Gastroesophageal sphincter (tissue), 3 donors: Measurements from ENCODE around the gene NUP188.

Experiments used
- CTCF ChIP-seq, 4 experiments: fragments of 200-600 bp in 2 of 4; fragments of 450-650 bp in 2 of 4; sonication (generic) in 1 of 4; IDR thresholded peaks; one replicate each; pipeline ENCODE4 v1.5.1; 2017 to 2019; ENCODE audit warnings: antibody characterized with exemption in 4 of 4, mild to moderate bottlenecking in 2 of 4, moderate library complexity in 2 of 4
- EP300 ChIP-seq: sonication (generic); formaldehyde crosslinking; IDR thresholded peaks from one replicate; pipeline ENCODE4 v1.6.1; 2017; ENCODE audit warnings: antibody characterized with exemption, mild to moderate bottlenecking
- POLR2AphosphoS5 ChIP-seq: sonication (generic); formaldehyde crosslinking; IDR thresholded peaks from one replicate; pipeline ENCODE4 v1.6.1; 2017; ENCODE audit warnings: antibody characterized with exemption

GRCh38 chr9:128903871-128904620 is 43.5 kb upstream of the NUP188 start:
- TF ChIP-seq CTCF (IDR thresholded peaks at IDR 0.05) (no peak), EP300 (no peak), POLR2AphosphoS5 (no peak)
